ENCODE results near the gene NUDT3. TPM values are rescaled to one million over a fixed set of nuclear protein-coding genes. Genes with fewer than 3 reads are reported as not detected.
A peak's percentile ranks its signal among the peaks of the same experiment; 100 is the strongest.
"Not testable (repeated sequence)": the region's sequence is repeated elsewhere in the genome, so short reads cannot be mapped to it uniquely, and the experiment has no call there.

Gene NUDT3
- total RNA-seq, 1 donor from 2014 or later, result 49.6 TPM

DNA sequence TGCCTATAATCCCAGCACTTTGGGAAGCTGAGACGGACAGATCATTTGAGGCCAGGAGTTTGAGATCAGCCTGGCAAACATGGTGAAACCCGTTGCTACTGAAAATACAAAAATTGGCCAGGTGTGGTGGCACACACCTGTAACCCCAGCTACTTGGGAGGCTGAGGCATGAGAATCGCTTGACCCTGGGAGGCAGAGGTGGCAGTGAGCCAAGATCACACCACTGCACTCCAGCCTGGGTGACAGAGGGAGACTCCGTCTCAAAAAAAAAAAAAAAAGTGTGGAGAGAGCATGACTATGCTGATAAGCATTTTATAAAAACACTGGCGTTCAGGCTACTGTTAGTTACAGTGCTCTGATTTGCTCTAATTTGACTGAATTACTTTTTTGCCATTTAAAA lies 14.9 kb downstream of the NUDT3 start:
- intact Hi-C loops (cut with DNase I); ATAC-seq (ENCODE audit: poor library complexity); DNase-seq: not testable (repeated sequence)

DNA sequence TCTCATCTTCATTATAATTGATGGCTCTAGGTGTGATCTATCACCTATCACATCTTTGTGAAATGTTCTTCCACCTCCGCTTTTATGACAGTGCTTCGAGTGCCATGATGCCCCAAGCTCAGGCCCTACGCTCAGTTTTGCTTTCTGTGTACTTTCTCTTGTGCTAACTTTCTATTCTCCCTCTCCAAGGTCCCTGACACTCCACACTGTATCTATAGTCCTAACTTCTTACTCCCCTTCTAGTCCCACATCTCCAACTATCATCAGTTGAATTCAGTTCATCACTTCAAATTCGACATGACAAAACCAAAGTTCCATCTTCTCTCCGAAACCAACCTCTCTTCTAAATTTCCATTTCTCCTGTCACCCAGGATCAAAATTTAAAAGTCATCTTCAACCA lies 16.6 kb downstream of the NUDT3 start:
- DNase-seq (no peak), ATAC-seq (ENCODE audit: poor library complexity) (no peak)
- intact Hi-C loops (cut with DNase I), result no loop called here

DNA sequence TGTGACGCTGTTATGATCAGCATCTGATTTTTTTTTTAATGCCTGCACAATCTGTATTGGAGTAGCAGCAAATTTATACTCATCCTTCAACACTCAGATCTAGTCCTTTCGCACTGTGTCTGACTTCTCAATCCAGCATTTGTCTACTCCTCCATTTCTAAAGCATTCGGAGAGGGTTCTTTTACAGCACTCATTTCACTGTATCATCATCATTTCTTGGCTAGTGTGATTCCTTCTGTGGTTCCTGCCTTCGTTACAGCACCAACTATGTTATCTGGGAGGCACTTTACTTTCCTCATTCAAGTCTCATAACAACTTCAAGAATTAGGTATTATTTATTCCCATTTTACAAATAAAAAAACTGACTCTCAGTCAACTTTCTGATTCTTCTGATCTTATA lies 18.0 kb downstream of the NUDT3 start:
- no peak for DNase-seq
- intact Hi-C loops (cut with DNase I), result no loop called here
- no peak for ATAC-seq (ENCODE audit: poor library complexity)

DNA sequence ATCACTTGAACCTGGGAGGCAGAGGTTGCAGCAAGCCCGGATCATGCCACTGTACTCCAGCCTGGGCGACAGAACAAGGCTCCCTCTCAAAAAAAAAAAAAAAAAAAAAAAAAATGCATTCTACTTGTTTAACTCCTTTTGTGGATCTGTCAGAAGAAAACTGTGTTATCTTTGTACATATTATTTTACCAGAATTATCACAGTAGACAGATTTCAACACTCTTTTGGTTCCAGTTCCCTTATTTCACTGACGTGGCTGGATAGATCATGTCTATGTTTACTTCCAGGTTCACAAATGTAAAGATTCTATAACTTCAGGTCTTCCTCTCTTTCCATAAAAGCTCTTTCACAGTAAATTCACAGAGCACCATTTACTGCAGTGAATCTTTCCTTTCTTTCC lies 18.4 kb downstream of the NUDT3 start:
- ATAC-seq (ENCODE audit: poor library complexity) (no peak), DNase-seq (no peak)

DNA sequence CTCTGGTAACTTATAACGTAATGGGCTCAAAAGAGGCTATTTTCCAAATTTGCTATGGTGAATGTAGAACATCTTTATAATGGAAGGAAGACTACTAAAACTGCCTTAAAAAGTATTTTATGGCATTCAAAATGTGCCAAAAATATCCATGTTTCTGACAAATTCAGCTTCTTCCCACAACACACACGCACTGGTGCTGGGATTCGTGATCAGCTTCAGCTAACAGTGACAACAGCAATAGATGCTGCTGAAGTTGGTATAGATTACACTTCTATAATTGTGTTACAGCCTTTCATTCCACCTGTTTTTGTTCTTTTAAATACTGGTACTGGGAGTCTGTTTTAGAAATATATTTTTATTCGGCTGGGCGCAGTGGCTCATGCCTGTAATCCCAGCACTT lies 19.0 kb downstream of the NUDT3 start:
- intact Hi-C loops (cut with DNase I), result no loop called here

More for the DNA sequence above, 18.4 kb downstream of the NUDT3 start:
- intact Hi-C loops (cut with DNase I), result no loop called here

DNA sequence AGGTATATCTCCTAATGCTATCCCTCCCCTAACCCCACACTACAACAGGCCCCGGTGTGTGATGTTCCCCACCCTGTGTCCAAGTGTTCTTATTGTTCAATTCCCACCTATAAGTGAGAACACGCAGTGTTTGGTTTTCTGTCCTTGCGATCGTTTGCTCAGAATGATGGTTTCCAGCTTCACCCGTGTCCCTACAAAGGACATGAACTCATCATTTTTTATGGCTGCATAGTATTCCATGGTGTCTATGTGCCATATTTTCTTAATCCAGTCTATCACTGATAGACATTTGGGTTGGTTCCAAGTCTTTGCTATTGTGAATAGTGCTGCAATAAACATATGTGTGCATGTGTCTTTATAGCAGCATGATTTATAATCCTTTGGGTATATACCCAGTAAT lies 20.6 kb downstream of the NUDT3 start:
- ATAC-seq (ENCODE audit: poor library complexity); DNase-seq; intact Hi-C loops (cut with DNase I): not testable (repeated sequence)

More for the DNA sequence above, 19.0 kb downstream of the NUDT3 start:
- DNase-seq (no peak), ATAC-seq (ENCODE audit: poor library complexity) (no peak)

DNA sequence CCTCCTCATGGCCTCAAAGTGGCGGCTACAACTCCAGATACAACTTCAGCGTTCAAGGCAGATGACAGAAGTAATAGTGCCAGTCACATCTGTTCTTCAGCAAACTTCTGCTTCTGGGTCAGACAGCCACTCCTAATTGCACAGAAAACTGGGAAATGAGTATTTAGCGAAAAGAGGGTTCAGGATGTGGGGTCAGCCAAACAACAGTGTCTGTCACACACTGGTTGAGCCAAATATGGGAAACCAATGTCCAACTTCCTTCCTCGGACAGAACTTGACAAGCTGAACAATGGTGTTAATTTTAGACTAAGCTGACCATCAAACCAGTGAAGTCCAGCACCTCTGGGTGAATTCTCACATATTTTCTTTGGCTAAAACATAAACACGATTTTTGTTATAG lies 22.1 kb downstream of the NUDT3 start:
- intact Hi-C loops (cut with DNase I), result no loop called here
- no peak for DNase-seq
- ATAC-seq (ENCODE audit: poor library complexity), result peak; percentile 56

DNA sequence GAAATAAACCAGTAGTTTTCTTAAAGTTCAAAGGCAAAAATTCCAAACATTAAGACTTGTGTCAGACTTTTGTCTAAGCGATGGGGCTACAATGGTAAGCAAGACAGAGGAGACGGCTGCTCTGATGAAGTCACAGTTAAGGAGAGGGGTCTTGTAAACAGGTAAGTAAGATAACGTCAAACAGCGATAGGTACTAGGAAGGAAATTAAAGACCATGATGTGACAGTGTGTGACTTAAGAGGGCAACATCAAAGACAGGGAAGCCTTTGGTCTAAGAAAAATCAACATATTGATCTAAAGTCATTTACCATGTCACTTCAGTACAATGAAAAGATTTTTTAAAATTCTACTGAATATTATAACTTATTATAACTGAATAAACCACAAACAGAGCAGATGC lies 23.1 kb downstream of the NUDT3 start:
- DNase-seq (no peak), ATAC-seq (ENCODE audit: poor library complexity) (no peak)
- intact Hi-C loops (cut with DNase I), result no loop called here

DNA sequence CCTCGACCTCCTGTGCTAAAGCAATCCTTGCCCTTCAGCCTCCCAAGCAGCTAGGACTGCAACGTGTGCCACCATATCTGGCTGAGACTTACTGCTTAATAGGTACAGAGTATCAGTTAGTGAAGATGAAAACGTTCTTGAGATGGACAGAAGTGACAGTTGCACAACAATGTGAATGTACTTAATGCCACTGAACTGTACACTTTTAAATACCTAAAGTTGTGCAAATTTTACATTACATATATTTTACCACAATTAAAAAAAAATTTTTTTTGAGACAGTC lies 25.9 kb downstream of the NUDT3 start:
- ATAC-seq (ENCODE audit: poor library complexity), result no peak
- DNase-seq, result no peak
- intact Hi-C loops (cut with DNase I), result no loop called here

DNA sequence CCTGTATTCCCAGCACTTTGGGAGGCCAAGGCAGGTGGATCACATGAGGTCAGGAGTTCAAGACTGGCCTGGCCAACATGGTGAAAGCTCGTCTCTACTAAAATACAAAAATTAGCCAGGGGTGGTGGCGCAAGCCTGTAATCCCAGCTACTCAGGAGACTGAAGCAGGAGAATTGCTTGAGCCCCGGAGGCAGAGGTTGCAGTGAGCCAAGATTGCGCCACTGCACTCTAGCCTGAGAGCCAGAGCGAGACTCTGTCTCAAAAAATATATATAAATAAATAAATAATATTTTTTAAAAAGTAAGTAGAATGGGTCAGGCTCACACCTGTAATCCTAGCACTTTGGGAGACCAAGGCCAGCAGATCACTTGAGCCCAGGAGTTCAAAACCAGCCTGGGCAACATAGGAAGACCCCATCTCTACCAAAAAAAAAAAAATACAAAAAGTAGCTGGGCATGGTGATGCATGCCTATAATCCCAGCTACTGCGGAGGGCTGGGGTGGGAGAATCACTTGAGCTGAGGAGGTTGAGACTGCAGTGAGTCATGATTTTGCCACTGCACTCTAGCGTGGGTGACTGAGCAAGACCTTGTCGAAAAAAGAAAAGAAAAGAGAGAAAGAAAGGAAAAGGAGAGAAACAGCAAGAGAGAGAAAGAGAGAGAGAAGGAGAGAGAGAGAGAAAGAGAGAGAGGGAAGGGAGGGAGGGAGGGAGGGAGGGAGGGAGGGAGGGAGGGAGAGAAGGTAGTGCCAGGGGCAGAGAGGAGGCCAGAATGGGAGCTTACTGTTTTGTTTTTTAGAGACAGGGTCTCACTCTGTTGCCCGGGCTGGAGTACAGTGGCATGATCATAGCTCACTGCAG lies 26.5 kb downstream of the NUDT3 start:
- intact Hi-C loops (cut with DNase I); DNase-seq; ATAC-seq (ENCODE audit: poor library complexity): not testable (repeated sequence)

DNA sequence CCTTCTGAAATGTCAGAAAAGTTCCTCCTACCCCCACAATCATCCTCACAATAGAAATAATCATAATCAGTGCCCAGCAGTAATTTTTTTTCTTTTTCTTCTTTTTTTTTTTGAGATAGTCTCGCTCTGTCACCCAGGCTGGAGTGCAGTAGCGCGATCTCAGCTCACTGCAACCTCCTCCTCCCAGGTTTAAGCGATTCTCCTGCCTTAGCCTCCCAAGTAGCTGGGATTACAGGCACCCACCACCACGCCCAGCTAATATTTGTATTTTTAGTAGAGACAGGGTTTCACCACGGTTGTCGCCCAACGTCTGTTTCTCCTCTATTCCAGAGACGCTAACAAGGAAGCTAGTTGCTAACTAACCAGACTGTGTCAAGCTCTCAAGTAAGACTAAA lies 28.8 kb downstream of the NUDT3 start:
- DNase-seq; intact Hi-C loops (cut with DNase I): not testable (repeated sequence)
- ATAC-seq (ENCODE audit: poor library complexity), result peak; percentile 21

DNA sequence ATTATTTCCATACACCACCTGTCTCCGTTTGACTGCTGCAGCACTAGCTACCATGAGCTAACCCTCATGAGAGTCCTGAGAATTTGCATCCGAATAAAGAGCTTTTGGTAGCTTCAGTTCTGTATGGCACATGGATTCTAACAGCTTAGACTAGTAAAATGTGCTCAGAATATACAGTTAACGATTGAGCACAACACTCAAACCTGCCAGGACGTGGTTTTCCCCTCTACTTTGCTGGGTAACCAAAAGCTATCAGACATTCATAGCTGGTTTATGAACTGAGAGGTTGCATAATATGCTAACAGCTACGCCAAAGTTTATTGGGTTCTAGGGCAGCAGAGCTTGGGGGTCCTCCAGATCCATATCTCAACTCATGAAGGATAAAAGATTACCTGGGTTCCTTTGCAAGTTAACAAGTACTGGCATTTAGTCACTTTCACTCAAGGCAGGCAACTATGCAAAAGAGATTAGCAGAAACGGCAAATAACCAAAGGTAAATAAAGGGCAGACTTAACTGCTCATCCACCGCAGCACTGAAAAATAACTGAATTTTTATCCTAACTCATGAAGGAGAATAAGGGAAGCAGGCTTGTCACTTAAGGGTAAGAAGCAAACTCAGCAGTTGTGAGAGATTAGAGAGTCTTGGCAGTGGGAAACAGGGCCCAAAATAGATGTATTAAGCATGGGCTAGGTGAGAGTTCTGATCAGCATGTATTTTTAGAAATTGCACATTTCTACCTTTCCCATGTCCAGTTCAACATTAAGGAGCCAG lies 29.4 kb downstream of the NUDT3 start:
- intact Hi-C loops (cut with DNase I), result no loop called here
- DNase-seq, result no peak
- peak; percentile 84 for ATAC-seq (ENCODE audit: poor library complexity)

DNA sequence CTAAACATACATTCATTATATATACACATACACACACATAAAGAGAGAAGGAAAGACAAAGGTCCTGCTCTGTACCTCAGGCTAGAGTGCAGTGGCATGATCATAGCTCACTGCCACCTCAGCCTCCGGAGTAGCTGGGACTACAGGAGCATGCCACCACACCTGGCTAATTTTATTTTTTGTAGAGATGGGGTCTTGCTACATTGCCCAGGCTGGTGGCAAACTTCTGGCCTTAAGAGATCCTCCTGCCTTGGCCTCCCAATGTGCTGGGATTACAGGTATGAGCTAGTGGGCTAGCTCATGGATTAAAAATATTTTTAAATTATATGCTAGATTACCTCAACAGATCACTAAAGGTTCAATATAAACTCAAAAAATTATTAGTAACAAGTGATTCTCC lies 30.3 kb downstream of the NUDT3 start:
- DNase-seq (no peak), ATAC-seq (ENCODE audit: poor library complexity) (no peak)
- intact Hi-C loops (cut with DNase I), result no loop called here

DNA sequence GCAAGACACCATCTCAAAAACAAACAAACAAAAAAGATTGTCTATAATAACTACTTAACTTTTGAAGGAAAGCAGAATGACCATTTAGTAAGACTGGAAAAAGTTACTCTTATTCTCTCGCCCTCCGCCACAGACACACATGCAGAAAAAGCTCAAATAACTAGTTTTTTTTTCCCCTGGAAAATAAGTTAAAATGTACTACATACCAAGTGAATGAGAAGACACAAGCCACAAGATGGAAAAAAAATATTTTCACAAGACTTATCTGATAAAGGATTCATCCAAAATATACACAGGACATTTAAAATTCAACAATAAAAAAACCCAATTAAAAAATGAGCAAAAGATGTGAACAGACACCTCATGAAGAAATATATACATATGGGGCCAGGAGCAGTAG lies 31.9 kb downstream of the NUDT3 start:
- ATAC-seq (ENCODE audit: poor library complexity) (no peak), DNase-seq (no peak)
- intact Hi-C loops (cut with DNase I), result no loop called here

DNA sequence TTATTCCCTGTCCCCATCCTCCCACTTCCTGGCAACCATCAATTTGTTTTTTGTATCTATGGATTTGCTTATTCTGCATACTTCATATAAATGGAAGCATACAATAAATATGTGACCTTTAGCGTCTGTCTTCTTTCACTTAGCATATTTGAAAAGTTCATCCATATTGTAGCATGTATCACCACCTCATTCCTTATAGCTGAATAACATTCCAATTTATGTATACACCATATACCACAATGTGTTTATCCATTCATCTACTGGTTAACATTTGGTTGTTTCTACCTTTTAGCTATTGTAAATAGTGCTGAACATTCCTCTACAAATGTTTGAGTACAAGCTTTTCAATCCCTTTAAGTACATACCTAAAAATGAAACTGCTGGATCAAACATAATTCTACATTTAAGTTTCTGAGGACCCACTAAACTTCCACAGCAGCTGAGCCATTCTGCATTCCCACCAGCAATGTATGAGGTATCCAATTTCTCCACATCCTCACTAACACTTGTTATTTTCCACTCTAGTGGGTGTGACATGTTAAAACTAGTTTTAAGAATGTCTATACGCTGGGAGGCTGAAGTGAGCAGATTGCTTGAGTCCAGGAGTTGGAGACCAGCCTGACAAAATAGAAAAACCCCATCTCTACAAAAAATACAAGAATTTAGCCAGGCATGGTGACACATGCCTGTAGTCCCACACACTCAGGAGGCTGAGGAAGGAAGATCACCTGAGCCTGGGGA lies 32.9 kb downstream of the NUDT3 start:
- DNase-seq, result no peak
- intact Hi-C loops (cut with DNase I), result no loop called here
- ATAC-seq (ENCODE audit: poor library complexity), result no peak

DNA sequence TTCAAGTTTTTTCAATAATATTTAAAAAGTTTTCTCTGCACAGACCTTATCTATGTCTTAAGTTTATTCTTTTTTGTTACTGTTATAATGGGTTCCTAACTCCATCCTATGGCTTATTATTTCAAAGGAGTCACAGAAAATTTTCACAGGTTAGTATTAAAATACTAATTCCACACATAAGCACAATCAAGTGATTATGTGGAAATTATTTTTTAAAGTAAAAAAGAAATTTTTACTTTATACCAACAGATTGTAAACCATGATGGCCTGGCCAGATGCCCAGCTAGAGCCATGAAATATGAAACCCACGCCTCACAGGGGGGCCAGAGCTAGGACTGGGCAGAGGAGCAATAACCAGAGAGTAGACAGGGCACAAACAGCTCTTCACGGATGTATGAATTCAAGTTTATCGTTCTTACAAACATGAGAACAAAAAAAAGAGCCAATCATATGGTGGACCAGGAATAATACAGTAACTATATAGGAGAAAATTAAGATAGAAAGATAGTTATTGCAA lies 34.0 kb downstream of the NUDT3 start:
- intact Hi-C loops (cut with DNase I), result no loop called here
- DNase-seq, result no peak
- ATAC-seq (ENCODE audit: poor library complexity), result peak; percentile 36

DNA sequence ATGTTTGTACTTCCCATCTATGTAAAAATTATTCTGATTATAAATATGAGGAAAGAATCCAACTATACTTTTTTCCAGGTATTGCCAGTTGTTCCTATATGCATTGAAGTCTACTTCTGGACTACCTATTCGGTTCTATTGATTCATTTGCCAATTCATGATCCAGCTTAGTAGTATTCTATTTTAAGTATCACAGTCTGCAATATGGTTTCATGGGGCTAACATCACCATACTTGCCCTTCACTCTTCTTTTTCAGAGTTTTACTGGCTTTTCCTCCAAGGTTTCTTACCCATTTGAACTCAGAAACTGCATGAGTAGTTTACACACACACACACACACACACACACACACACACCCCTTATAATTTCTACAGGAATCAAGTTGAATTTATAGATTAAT lies 34.5 kb downstream of the NUDT3 start:
- intact Hi-C loops (cut with DNase I), result no loop called here
- no peak for DNase-seq
- peak; percentile 24 for ATAC-seq (ENCODE audit: poor library complexity)

DNA sequence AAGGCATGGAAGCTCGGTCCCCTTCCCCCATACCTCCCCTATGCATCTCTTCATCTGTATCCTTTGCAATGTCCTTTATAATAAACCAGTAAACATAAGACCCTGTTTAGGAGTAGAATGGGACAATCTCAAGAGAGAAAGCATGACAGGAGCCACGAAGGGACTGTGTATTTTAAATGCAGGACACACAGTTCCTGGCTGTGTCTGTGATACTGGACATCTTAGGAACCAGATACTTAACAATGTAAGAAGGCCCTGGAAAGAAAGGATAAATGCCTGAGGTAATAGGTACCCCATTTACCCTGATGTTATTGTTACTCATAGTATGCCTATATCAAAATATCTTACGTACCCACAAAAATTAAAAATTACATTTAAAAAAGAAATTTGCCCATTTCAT lies 36.6 kb downstream of the NUDT3 start:
- intact Hi-C loops (cut with DNase I), result no loop called here
- ATAC-seq (ENCODE audit: poor library complexity), result no peak

DNA sequence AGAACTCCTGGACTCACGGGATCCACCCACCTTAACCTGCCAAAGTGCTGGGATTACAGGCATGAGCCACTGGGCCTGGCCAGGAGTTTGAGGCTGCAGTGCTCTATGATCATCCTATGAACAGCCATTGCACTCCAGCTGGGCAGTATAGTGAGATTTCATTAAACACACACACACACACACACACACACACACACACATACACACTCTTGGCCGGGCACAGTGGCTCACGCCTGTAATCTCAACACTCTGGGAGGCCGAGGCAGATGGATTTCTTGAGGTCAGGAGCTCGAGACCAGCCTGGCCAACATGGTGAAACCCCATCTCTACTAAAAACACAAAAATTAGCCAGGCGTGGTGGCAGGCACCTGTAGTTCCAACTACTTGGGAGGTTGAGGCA lies 38.2 kb downstream of the NUDT3 start:
- intact Hi-C loops (cut with DNase I); ATAC-seq (ENCODE audit: poor library complexity); DNase-seq: not testable (repeated sequence)

More for the DNA sequence above, 36.6 kb downstream of the NUDT3 start:
- DNase-seq, result no peak
